ENCODE measurements around the gene NTMT1.

The NTMT1 gene

GRCh38 chr9:129596541-129597331 is 29.2 kb upstream of the NTMT1 start:
- no peak for DNase-seq (ENCODE audit: low read depth, low spot score)

DNA sequence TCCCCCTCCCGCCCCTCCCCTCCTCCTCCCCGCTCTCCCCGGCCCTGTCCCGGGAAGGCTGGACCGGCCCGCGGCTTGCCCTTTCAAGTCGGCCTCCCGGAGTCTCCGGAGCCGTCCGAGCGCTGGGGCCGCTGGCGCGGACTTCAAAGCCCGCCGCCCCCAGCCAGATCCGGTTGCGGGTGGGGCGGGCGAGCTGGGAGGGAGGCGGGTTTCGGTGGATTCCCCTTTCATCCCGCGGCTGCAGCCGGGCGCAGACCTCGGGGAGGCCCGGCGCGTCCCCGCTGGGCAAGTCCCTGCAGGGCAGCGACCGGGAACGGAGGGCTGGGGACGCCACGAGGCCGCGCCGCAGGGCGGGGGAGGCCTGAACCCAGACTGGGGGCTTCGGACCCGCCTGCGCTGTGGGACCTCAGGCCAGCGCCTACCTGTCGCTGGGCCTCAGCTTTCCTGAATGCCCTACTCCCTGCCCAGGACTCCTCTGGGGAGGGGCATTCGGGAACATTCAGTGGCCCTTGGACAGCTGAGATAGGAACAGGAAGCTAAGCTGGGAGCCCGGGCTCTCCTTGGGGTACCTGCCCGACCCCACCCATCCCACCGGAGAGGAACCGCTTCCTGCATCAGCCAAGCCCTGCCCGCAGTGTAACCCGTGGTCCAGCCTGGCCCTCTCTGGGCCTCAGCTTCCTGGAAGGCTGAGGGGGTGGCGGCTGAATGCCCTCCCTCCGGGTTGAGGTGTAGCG is 28.4 kb upstream of the NTMT1 start:
- no peak for DNase-seq (ENCODE audit: low read depth, low spot score)

DNA sequence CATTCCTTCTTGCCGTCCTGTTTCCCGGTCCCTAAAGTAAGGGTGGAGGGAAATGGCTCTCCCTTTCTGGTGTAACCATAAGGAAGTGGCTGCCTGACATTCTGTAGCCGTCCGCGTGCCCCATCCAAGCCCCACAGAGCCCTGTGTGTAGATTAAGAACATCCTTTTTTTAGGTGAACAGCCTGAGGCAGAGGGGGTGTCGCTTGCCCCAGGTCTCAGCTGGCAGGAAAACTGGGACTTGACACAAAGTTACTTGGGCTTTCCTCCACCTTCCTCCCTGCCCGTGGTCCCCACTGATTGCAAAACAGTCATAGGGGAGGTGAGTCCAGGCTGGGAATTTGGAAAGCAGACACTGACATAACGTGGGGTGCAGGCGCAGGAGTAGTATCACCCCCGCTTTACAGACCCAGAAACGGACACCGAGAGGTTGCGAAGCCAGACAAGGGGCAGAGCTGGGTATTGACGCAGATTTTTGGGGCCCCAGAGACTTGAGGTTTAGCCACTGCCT is 27.8 kb upstream of the NTMT1 start:
- DNase-seq (ENCODE audit: low read depth, low spot score): no peak

DNA sequence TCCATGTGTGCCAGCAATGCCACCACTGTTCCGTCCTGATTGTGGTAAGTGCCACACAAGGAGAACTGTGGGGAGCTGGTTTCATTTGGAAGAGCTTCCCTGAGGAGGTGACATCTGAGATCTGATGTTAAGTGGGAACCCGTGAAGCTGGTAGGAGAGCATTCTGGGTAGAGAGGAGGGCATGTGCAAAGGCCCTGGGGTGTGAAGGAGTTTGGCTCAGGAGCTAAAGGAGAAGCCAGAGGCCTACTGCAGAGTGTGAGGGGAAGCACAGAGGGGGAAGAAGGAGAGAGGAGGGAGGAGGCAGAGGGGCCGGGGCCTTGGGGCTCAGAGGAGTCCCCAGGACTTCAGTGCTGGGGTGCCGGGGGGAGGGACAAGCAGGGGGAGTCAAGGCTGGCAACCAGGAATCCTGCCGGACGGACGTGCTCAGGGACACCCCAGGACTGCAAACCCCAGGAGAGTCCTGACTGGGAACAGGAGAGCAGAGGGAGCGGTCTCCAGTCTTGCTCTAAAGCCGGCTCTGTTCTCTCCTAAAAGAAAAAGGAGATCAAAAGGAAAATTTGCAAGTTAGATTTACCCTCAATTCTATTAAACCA is 24.8 kb upstream of the NTMT1 start:
- no peak for DNase-seq (ENCODE audit: low read depth, low spot score)

- DNase-seq (ENCODE audit: low read depth, low spot score): no peak
Observed at GRCh38 chr9:129602598-129603415, 23.2 kb upstream of the NTMT1 start.

DNA sequence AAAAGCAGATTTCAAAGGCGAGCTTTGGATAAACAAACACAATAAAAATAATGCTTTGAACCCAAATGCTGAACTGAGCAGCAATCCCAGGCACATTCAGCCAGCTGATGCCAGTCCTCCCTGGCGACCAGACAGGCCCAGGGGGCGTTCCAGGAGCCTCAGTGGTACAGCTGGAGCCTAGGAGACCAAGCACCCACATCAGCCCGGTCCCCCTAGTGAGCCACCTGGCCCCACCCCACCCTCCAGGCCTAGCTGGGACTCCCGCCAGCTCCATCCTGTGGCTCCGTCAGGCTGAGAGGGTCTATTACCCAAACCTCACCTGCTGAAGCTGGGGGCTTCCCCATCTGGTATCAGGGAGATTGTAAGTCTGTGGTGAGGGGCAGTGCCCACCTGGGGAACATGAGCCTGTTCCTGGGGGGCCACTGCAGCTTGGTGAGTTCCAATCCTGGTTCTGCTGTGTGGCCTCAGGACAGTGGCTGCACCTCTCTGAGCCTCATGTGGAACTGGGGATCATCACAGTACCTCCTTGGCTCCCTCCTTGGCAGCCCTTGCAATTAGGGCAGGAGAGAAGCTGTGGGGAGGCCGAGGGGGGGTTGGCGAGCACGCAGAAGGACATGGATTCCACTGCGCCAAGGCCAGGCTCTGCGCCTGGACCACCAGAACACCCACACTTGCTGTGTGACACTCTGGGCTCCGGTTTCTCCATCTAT is 21.8 kb upstream of the NTMT1 start:
- DNase-seq (ENCODE audit: low read depth, low spot score): no peak

DNA sequence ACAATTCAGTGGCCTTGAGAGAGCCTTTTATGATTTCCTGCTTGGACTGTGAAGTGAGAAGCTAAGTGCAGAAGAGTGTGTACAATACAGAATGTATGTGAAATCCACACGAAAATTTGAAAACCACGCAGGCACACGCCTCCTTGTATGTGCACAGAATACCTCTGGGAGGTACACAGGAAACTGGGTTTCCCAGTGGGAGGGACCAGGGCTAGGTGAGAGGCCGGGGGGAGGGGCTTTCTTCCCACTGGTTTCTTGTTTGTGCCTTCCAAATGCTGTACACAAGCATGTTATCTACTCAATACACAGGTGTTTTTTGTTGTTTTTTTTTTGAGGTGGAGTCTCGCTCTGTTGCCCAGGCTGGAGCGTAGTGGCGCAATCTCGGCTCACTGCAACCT is 21.2 kb upstream of the NTMT1 start:
- DNase-seq (ENCODE audit: low read depth, low spot score): no peak

GRCh38 chr9:129606161-129607026 is 19.6 kb upstream of the NTMT1 start:
- no peak for DNase-seq (ENCODE audit: low read depth, low spot score)

- DNase-seq (ENCODE audit: low read depth, low spot score): no peak
Observed at GRCh38 chr9:129607027-129607387, 19.0 kb upstream of the NTMT1 start.

- DNase-seq (ENCODE audit: low read depth, low spot score): no peak
Observed at GRCh38 chr9:129608561-129609481, 17.1 kb upstream of the NTMT1 start.

GRCh38 chr9:129609486-129610212 is 16.3 kb upstream of the NTMT1 start:
- DNase-seq (ENCODE audit: low read depth, low spot score): no peak

DNA sequence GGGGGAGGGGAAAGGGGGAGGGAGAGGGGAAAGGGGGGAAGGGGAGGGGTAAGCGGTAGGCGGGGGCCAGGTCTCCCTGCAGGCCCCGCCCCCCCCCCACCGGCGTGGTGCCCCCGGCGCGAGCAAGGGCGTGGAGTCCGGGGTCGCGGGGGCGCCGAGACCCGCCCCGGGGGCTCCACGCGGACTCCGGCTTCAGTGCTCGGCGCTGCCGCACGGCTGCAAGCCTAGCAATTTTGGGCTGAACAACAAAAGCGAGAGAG is 15.8 kb upstream of the NTMT1 start:
- DNase-seq (ENCODE audit: low read depth, low spot score): no peak

DNA sequence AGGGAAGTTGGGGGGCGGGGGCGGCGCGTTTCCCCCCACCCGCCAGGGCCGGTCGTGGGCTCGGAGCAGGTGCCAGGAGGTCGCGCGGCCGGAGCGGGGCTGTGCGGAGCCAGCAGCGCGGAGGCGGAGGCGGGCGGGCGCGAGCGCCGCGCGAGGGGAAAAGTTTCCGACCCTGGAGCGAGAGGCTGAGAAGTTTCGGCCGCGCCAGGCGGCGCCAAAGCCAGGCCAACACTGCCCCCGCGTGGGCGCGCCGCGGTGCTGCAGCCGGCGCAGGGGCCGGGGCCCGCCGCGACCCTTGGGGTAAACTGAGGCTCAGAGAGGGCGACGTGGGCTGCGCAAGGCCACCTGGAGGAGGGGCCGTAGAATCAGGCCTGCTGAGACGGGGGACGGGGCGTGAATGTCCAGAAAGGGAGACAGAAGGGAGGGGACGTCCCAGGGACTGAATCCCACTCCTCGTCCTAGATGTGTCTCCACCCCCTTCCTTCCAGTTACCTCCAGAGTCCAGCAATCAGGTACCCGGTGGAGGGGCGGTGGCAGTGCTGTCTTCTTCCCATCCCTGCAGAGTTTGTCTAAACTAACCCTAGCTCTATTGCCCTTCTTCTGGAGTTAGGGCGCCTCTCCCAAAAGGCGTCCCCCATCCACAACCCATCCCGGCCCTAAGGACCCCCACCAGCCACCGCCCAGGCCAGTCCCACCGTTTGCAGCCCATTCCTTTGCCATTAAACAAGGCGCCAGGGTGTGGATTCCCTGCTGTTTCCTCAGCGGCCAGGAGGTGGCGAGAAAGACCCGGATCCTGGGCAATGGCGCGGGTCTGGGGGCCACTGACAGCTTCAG is 15.3 kb upstream of the NTMT1 start:
- DNase-seq (ENCODE audit: low read depth, low spot score): no peak

GRCh38 chr9:129611307-129611800 is 14.6 kb upstream of the NTMT1 start:
- no peak for DNase-seq (ENCODE audit: low read depth, low spot score)

DNA sequence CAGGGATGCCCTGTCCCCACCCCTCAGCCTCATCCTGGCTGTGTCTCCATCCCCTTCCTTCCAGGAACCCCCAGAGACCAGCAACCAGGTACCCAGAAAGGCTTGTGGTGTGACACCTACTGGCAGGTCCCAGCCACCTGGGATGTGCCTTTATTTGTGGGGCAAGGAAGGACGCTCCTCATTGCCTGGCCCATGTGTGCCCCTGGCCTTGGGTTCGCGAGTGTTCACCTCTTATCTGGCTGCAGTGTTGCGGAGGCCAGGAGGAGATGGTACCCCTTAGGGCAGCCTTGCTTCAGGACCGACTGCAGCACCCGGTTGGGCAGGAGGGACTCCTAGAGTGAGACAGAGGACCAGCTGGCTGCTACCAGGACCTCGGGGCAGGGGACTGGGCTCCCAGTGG is 13.8 kb upstream of the NTMT1 start:
- DNase-seq (ENCODE audit: low read depth, low spot score): no peak

GRCh38 chr9:129612815-129613519 is 13.0 kb upstream of the NTMT1 start:
- no peak for DNase-seq (ENCODE audit: low read depth, low spot score)
